ENCODE data around the gene APBA2. TPM values are rescaled to one million over a fixed set of nuclear protein-coding genes. Genes with fewer than 3 reads are reported as not detected.

Gene APBA2
- total and polyA plus RNA-seq, 10 of the 15 experiments (the other 5 are each of a cell fraction or from before 2014, with no cell fraction given), result 0.06 to 0.26 (median 0.07) TPM; not detected in 7

Other genes starting within 250 kb of the APBA2 start
- not detected in 2 replicates for gene GOLGA8M, start 173.6 kb upstream of the APBA2 start, total RNA-seq (2014; rRNA removed)
- gene GOLGA8M, start 173.6 kb upstream of the APBA2 start, total RNA-seq (2014; rRNA removed; fragmentation: Illumina TruSeq; extraction: Trizol), result not detected in 2 replicates
- not detected in 2 replicates for gene GOLGA8M, start 173.6 kb upstream of the APBA2 start, total RNA-seq (2021)
- 0.08 and 0.32 TPM in 2 replicates for gene GOLGA8M, start 173.6 kb upstream of the APBA2 start, polyA plus RNA-seq (2011; rRNA removed)
- not detected in 2 replicates for gene GOLGA8M, start 173.6 kb upstream of the APBA2 start, polyA plus RNA-seq (2014; fragmentation: Illumina TruSeq; extraction: Trizol)
- not detected for gene GOLGA8M, start 173.6 kb upstream of the APBA2 start, polyA plus RNA-seq (2014; fragmentation: Nextera tagmentation; extraction: Ambion mirVana)
- not detected in 2 replicates for gene GOLGA8M, start 173.6 kb upstream of the APBA2 start, polyA plus RNA-seq (2014; rRNA removed)
- not detected for gene GOLGA8M, start 173.6 kb upstream of the APBA2 start, polyA plus RNA-seq (2016; fragmentation: Nextera tagmentation; extraction: Ambion mirVana)
- not detected in 2 replicates for gene GOLGA6L7, start 37.3 kb upstream of the APBA2 start, total RNA-seq (2014; rRNA removed)
- gene GOLGA6L7, start 37.3 kb upstream of the APBA2 start, total RNA-seq (2014; rRNA removed; fragmentation: Illumina TruSeq; extraction: Trizol), result not detected in 2 replicates
- not detected in 2 replicates for gene GOLGA6L7, start 37.3 kb upstream of the APBA2 start, total RNA-seq (2021)
- not detected in 2 replicates for gene GOLGA6L7, start 37.3 kb upstream of the APBA2 start, polyA plus RNA-seq (2011; rRNA removed)
- not detected in 2 replicates for gene GOLGA6L7, start 37.3 kb upstream of the APBA2 start, polyA plus RNA-seq (2014; fragmentation: Illumina TruSeq; extraction: Trizol)
- not detected for gene GOLGA6L7, start 37.3 kb upstream of the APBA2 start, polyA plus RNA-seq (2014; fragmentation: Nextera tagmentation; extraction: Ambion mirVana)
- gene GOLGA6L7, start 37.3 kb upstream of the APBA2 start, polyA plus RNA-seq (2014; rRNA removed), result not detected in 2 replicates
- gene GOLGA6L7, start 37.3 kb upstream of the APBA2 start, polyA plus RNA-seq (2016; fragmentation: Nextera tagmentation; extraction: Ambion mirVana), result not detected